H1 (cell line): Measurements from ENCODE around the gene IL32. TPM values are rescaled to one million over a fixed set of nuclear protein-coding genes. Genes with fewer than 3 reads are reported as not detected.

Source experiments
- polyA plus RNA-seq, 7 experiments: library from polyadenylated mRNA; depleted of rRNA in 3 of 7; stranded (reverse) in 5 of 7; unstranded in 2 of 7; fragments of >200 nt in 5 of 7; fragments of 200-250 nt in 2 of 7; gene quantifications; 1 replicate in 5 of 7; 2 replicates in 1 of 7; 4 replicates in 1 of 7; pipeline versions ENCODE4 v1.2.1 to v1.2.3, GENCODE V29; 2011 to 2013; ENCODE audit warnings: missing spikeins in 2 of 7, mixed read lengths in 2 of 7
- total RNA-seq: library from RNA; stranded (reverse); fragmentation: NEBNext Ultra II Directional; extraction: Animal tissue kit (Norgen Biotek cat#: 25700); gene quantifications from 2 replicates; pipeline ENCODE4 v1.2.1, GENCODE V29; 2021
- TF ChIP-seq, protein P1 (sequence below), 3 experiments: IDR thresholded peaks; 1 replicate in 2 of 3; 2 replicates in 1 of 3; pipeline versions ENCODE4 v1.5.1 to v1.6.1; 2011; ENCODE audit warnings: low read length in 3 of 3, mild to moderate bottlenecking in 3 of 3, inconsistent platforms in 2 of 3, low read depth in 1 of 3, moderate library complexity in 1 of 3; ENCODE audit not compliant: insufficient read depth in 1 of 3; ENCODE audit errors: control extremely low read depth in 1 of 3

IL32 gene
- total and polyA plus RNA-seq, 2 of the 8 experiments (the other 6 are each of a cell fraction or from before 2014, with no cell fraction given): 2.7 to 5.0 TPM

DNA sequence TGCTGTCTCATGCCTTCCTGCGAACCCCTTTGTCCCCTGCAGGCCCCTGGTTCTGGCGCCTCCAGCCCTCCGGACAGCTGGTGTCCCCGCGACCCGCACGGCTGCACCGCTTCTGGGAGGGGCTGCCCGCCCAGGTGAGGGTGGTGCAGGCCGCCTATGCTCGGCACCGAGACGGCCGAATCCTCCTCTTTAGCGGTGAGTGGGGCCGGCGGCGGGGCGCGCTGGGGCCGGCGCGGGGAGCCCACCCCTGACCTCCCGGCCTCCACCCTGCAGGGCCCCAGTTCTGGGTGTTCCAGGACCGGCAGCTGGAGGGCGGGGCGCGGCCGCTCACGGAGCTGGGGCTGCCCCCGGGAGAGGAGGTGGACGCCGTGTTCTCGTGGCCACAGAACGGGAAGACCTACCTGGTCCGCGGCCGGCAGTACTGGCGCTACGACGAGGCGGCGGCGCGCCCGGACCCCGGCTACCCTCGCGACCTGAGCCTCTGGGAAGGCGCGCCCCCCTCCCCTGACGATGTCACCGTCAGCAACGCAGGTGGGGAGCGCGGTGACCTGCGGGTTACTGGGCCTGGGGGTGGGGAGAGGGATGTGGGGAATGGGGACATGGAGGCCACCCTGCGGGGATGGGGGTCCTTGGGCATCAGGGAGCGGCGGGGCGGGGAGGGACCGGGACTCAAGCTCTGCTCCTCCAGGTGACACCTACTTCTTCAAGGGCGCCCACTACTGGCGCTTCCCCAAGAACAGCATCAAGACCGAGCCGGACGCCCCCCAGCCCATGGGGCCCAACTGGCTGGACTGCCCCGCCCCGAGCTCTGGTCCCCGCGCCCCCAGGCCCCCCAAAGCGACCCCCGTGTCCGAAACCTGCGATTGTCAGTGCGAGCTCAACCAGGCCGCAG lies 7.1 kb upstream of the IL32 start (continued):
- TF ChIP-seq, protein P1, sequence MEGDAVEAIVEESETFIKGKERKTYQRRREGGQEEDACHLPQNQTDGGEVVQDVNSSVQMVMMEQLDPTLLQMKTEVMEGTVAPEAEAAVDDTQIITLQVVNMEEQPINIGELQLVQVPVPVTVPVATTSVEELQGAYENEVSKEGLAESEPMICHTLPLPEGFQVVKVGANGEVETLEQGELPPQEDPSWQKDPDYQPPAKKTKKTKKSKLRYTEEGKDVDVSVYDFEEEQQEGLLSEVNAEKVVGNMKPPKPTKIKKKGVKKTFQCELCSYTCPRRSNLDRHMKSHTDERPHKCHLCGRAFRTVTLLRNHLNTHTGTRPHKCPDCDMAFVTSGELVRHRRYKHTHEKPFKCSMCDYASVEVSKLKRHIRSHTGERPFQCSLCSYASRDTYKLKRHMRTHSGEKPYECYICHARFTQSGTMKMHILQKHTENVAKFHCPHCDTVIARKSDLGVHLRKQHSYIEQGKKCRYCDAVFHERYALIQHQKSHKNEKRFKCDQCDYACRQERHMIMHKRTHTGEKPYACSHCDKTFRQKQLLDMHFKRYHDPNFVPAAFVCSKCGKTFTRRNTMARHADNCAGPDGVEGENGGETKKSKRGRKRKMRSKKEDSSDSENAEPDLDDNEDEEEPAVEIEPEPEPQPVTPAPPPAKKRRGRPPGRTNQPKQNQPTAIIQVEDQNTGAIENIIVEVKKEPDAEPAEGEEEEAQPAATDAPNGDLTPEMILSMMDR (IDR thresholded peaks at IDR 0.05; ENCODE audit: control extremely low read depth in 1 of 3, insufficient read depth in 1 of 3, low read depth in 1 of 3, low read length in 3 of 3): peak; percentile 5 to 65 (median 47)
